HCT116 (cell line): ENCODE measurements around the gene FGGY. TPM values are rescaled to one million over a fixed set of nuclear protein-coding genes. Genes with fewer than 3 reads are reported as not detected.

Experiments
- ATAC-seq: fragments of 200-7000 bp; cut with Tn5 transposase; 2 replicates; pipeline ENCODE4 v1.9.1; 2020; ENCODE audit warnings: mild to moderate bottlenecking, moderate library complexity
- BruUV-seq: library from RNA; stranded (reverse); fragments of 400-500 nt; replicated peaks from 2 replicates; lab custom pipeline; 2021; lab: Mats Ljungman, UMichigan
- CTCF ChIA-PET: fragments of 300-600 bp; sonication (Branson Sonifier 250); formaldehyde crosslinking; loops from one replicate; lab custom pipeline; 2021; ENCODE audit warnings: antibody characterized with exemption; lab: Charles Lee
- POLR2A ChIA-PET: fragments of 300-600, 350-600 bp; sonication (Branson Sonifier 250); formaldehyde crosslinking; loops from one replicate; lab custom pipeline; 2021; ENCODE audit warnings: antibody characterized with exemption; lab: Charles Lee
- RAD21 ChIA-PET, 2 experiments: fragments of 300-600 bp; sonication (Branson Sonifier 250); formaldehyde crosslinking; loops; one replicate each; lab custom pipeline; 2023; ENCODE audit warnings: low total read pairs in 2 of 2; ENCODE audit not compliant: uncharacterized antibody in 2 of 2, unreplicated experiment in 2 of 2, low non-redundant PET in 1 of 2; lab: Charles Lee
- DNase-seq: peaks from one replicate; pipeline ENCODE4 v3.0.0-alpha.2; 2010; ENCODE audit warnings: low read depth, low spot score
- H2AFZ ChIP-seq: fragments of 200-600 bp; shearing (Covaris generic), sonication (generic); 2 replicates; pipeline ENCODE4 v1.6.1; 2017; ENCODE audit warnings: low read depth, mixed run types, mixed read lengths, antibody characterized with exemption, low read length; ENCODE audit not compliant: poor library complexity, severe bottlenecking
- H3K27ac ChIP-seq: 2 replicates; pipeline ENCODE4 v1.5.1; 2012; ENCODE audit warnings: low read depth, low read length
- H3K27me3 ChIP-seq: fragments of 200-600 bp; sonication (generic); 2 replicates; pipeline ENCODE4 v1.6.1; 2016; ENCODE audit warnings: mixed run types, low read length, mixed read lengths; ENCODE audit not compliant: insufficient read depth
- H3K36me3 ChIP-seq, 2 experiments: fragments of 200-500 bp in 1 of 2; fragments of 200-600 bp in 1 of 2; sonication (Bioruptor generic) in 1 of 2; sonication (generic) in 1 of 2; 2 replicates each; pipeline versions ENCODE4 v1.5.1 to v1.6.1; 2014 to 2016; ENCODE audit warnings: low read length in 2 of 2, inconsistent platforms in 1 of 2, mixed read lengths in 1 of 2, mixed run types in 1 of 2; ENCODE audit not compliant: insufficient read depth in 2 of 2, control insufficient read depth in 1 of 2
- H3K4me1 ChIP-seq, 2 experiments: fragments of 200-600 bp in 1 of 2; sonication (generic) in 1 of 2; 2 replicates each; pipeline versions ENCODE4 v1.5.1 to v1.6.1; 2012 to 2017; ENCODE audit warnings: low read length in 2 of 2, inconsistent platforms in 1 of 2, mild to moderate bottlenecking in 1 of 2, mixed read lengths in 1 of 2, mixed run types in 1 of 2, moderate library complexity in 1 of 2; ENCODE audit not compliant: insufficient read depth in 2 of 2, control insufficient read depth in 1 of 2
- H3K4me2 ChIP-seq: fragments of 200-600 bp; sonication (generic); 2 replicates; pipeline ENCODE4 v1.6.1; 2017; ENCODE audit warnings: mixed run types, low read length, mixed read lengths
- H3K4me3 ChIP-seq, 2 experiments: fragments of 200-600 bp in 1 of 2; sonication (generic) in 1 of 2; replicated peaks in 1 of 2; 2 replicates each; pipeline ENCODE4 v1.5.1; 2011 to 2016; ENCODE audit warnings: low read length in 2 of 2, control low read depth in 1 of 2, low read depth in 1 of 2, mild to moderate bottlenecking in 1 of 2, mixed read lengths in 1 of 2, mixed run types in 1 of 2
- H3K79me2 ChIP-seq: fragments of 200-600 bp; sonication (generic); 2 replicates; pipeline ENCODE4 v1.6.1; 2017; ENCODE audit warnings: mild to moderate bottlenecking, mixed run types, low read length, moderate library complexity, mixed read lengths; ENCODE audit not compliant: insufficient read depth
- H3K9ac ChIP-seq: fragments of 200-600 bp; sonication (generic); 2 replicates; pipeline ENCODE4 v1.6.1; 2016; ENCODE audit warnings: low read length, mixed read lengths
- H3K9me2 ChIP-seq: fragments of 200-600 bp; sonication (generic), shearing (Covaris generic); 2 replicates; pipeline ENCODE4 v1.6.1; 2017; ENCODE audit warnings: mixed run types, mild to moderate bottlenecking, moderate library complexity; ENCODE audit not compliant: insufficient read depth
- H3K9me3 ChIP-seq, 2 experiments: fragments of 200-500 bp in 1 of 2; fragments of 200-600 bp in 1 of 2; sonication (Bioruptor generic) in 1 of 2; sonication (generic) in 1 of 2; 2 replicates each; pipeline ENCODE4 v1.6.1; 2014 to 2017; ENCODE audit warnings: low read length in 2 of 2, mixed read lengths in 2 of 2, inconsistent platforms in 1 of 2, low read depth in 1 of 2, mild to moderate bottlenecking in 1 of 2, mixed run types in 1 of 2, moderate library complexity in 1 of 2; ENCODE audit not compliant: control insufficient read depth in 1 of 2, insufficient read depth in 1 of 2
- H4K20me1 ChIP-seq: fragments of 200-600 bp; sonication (generic), shearing (Covaris generic); 2 replicates; pipeline ENCODE4 v1.6.1; 2017; ENCODE audit warnings: mixed run types, mild to moderate bottlenecking, moderate library complexity; ENCODE audit not compliant: insufficient read depth
- CBX3 ChIP-seq: IDR thresholded peaks from 2 replicates; pipeline ENCODE4 v1.6.1; 2012; ENCODE audit warnings: low read depth
- CEBPB ChIP-seq: IDR thresholded peaks from 2 replicates; pipeline ENCODE4 v1.6.1; 2012; ENCODE audit warnings: low read depth
- EGR1 ChIP-seq: IDR thresholded peaks from 2 replicates; pipeline ENCODE4 v1.6.1; 2012; ENCODE audit warnings: low read depth
- ELF1 ChIP-seq: IDR thresholded peaks from 2 replicates; pipeline ENCODE4 v1.6.1; 2012; ENCODE audit warnings: low read depth, borderline replicate concordance
- EZH2phosphoT487 ChIP-seq: fragments of 200-600 bp; IDR thresholded peaks from 2 replicates; pipeline ENCODE4 v1.6.1; 2018; ENCODE audit warnings: antibody characterized with exemption, borderline replicate concordance
- FOSL1 ChIP-seq: IDR thresholded peaks from 2 replicates; pipeline ENCODE4 v1.6.1; 2012; ENCODE audit warnings: low read depth
- JUND ChIP-seq: IDR thresholded peaks from 2 replicates; pipeline ENCODE4 v1.6.1; 2012
- MAX ChIP-seq: IDR thresholded peaks from 2 replicates; pipeline ENCODE4 v1.6.1; 2012
- POLR2A ChIP-seq: IDR thresholded peaks from 2 replicates; pipeline ENCODE4 v1.7.0; 2011; ENCODE audit warnings: borderline replicate concordance; ENCODE audit not compliant: insufficient read depth, insufficient read length; ENCODE audit errors: extremely low read depth
- POLR2AphosphoS5 ChIP-seq: IDR thresholded peaks from 2 replicates; pipeline ENCODE4 v1.6.1; 2011; ENCODE audit warnings: mild to moderate bottlenecking, low read depth, low read length, moderate library complexity
- RAD21 ChIP-seq: IDR thresholded peaks from 2 replicates; pipeline ENCODE4 v1.6.1; 2012; ENCODE audit warnings: low read depth, mild to moderate bottlenecking
- SIN3A ChIP-seq: IDR thresholded peaks from 2 replicates; pipeline ENCODE4 v1.6.1; 2012; ENCODE audit warnings: low read depth
- SP1 ChIP-seq: IDR thresholded peaks from 2 replicates; pipeline ENCODE4 v1.6.1; 2012; ENCODE audit warnings: low read depth
- SRF ChIP-seq: IDR thresholded peaks from 2 replicates; pipeline ENCODE4 v1.6.1; 2012; ENCODE audit warnings: low read depth
- YY1 ChIP-seq: IDR thresholded peaks from 2 replicates; pipeline ENCODE4 v1.6.1; 2011; ENCODE audit warnings: low read length, low read depth, moderate library complexity, mild to moderate bottlenecking; ENCODE audit not compliant: insufficient replicate concordance; ENCODE audit errors: extremely low read depth
- ZBTB33 ChIP-seq: IDR thresholded peaks from 2 replicates; pipeline ENCODE4 v1.6.1; 2011; ENCODE audit warnings: mild to moderate bottlenecking, low read length, moderate library complexity; ENCODE audit not compliant: insufficient replicate concordance; ENCODE audit errors: extremely low read depth
- ZFX ChIP-seq: fragments of 450-650 bp; IDR thresholded peaks from 2 replicates; pipeline ENCODE4 v1.6.1; 2017
- ZNF274 ChIP-seq: fragments of 200-500 bp; sonication (Bioruptor generic); IDR thresholded peaks from 2 replicates; pipeline ENCODE4 v1.6.1; 2014; ENCODE audit warnings: mild to moderate bottlenecking, low read depth, low read length, inconsistent platforms
- intact Hi-C: fragments of 100-400 bp; cut with micrococcal nuclease; formaldehyde crosslinking; loops from 2 replicates; pipeline ENCODE4 v1.10.0; 2022
- total RNA-seq: library from RNA; stranded (reverse); gene quantifications from one replicate; pipeline ENCODE4 v1.2.1, GENCODE V29; 2021; ENCODE audit not compliant: unreplicated experiment
- TF ChIP-seq, protein P1 (sequence below): IDR thresholded peaks from 2 replicates; pipeline ENCODE4 v1.6.1; 2012
- TF ChIP-seq, protein P2 (sequence below): IDR thresholded peaks from 2 replicates; pipeline ENCODE4 v1.6.1; 2012; ENCODE audit warnings: low read depth

Gene FGGY
- total RNA-seq, 1 experiment from 2014 or later: 10.6 TPM

- intact Hi-C loops: no loop called here
- no peak overlapping the region for H2AFZ ChIP-seq
- no peaks in the 10 kb centered on the region for H3K9me3 ChIP-seq
- no peak for DNase-seq
- no peaks in the 10 kb centered on the region for H3K27me3 ChIP-seq
- ATAC-seq: no peak
- ChIA-PET CTCF (no interaction called here), RAD21 (no interaction called here), POLR2A (no interaction called here)
- no peak overlapping the region for H3K4me2 ChIP-seq
- no peak for TF ChIP-seq POLR2AphosphoS5
- TF ChIP-seq FOSL1: no peak
- TF ChIP-seq, protein P1, sequence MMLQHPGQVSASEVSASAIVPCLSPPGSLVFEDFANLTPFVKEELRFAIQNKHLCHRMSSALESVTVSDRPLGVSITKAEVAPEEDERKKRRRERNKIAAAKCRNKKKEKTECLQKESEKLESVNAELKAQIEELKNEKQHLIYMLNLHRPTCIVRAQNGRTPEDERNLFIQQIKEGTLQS: no peak
- no peak for TF ChIP-seq SP1
- TF ChIP-seq YY1: no peak
- TF ChIP-seq ELF1: no peak
- TF ChIP-seq MAX: no peak
- TF ChIP-seq CBX3: no peak
- TF ChIP-seq EZH2phosphoT487: no peak
- TF ChIP-seq EGR1: no peak
- TF ChIP-seq, protein P2, sequence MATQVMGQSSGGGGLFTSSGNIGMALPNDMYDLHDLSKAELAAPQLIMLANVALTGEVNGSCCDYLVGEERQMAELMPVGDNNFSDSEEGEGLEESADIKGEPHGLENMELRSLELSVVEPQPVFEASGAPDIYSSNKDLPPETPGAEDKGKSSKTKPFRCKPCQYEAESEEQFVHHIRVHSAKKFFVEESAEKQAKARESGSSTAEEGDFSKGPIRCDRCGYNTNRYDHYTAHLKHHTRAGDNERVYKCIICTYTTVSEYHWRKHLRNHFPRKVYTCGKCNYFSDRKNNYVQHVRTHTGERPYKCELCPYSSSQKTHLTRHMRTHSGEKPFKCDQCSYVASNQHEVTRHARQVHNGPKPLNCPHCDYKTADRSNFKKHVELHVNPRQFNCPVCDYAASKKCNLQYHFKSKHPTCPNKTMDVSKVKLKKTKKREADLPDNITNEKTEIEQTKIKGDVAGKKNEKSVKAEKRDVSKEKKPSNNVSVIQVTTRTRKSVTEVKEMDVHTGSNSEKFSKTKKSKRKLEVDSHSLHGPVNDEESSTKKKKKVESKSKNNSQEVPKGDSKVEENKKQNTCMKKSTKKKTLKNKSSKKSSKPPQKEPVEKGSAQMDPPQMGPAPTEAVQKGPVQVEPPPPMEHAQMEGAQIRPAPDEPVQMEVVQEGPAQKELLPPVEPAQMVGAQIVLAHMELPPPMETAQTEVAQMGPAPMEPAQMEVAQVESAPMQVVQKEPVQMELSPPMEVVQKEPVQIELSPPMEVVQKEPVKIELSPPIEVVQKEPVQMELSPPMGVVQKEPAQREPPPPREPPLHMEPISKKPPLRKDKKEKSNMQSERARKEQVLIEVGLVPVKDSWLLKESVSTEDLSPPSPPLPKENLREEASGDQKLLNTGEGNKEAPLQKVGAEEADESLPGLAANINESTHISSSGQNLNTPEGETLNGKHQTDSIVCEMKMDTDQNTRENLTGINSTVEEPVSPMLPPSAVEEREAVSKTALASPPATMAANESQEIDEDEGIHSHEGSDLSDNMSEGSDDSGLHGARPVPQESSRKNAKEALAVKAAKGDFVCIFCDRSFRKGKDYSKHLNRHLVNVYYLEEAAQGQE: no peak
- TF ChIP-seq ZNF274: no peak
- no peak for TF ChIP-seq ZBTB33
- TF ChIP-seq JUND: no peak
- TF ChIP-seq SRF: no peak
- no peak for TF ChIP-seq ZFX
- no peak for TF ChIP-seq SIN3A
- no peak for TF ChIP-seq CEBPB
- TF ChIP-seq POLR2A: no peak
- no peak for TF ChIP-seq RAD21
- BruUV-seq: no TSS peak
- H3K9me2 ChIP-seq: no peaks in the 10 kb centered on the region; the same call in 1 of the 2 replicates
- no peak overlapping the region for H3K27ac ChIP-seq
- H3K4me1 ChIP-seq: no peaks in the 10 kb centered on the region
- H3K4me3 ChIP-seq: no peak overlapping the region
- H4K20me1 ChIP-seq: no peaks in the 10 kb centered on the region
- H3K9ac ChIP-seq: no peak overlapping the region
- H3K79me2 ChIP-seq: no peaks in the 10 kb centered on the region
- H3K36me3 ChIP-seq: no peaks in the 10 kb centered on the region
These were observed 46.1 kb downstream of the FGGY start for GRCh38 chr1:59342801-59343575.
